ENCODE measurements around the gene PSTK.

Gene PSTK
- total RNA-seq = 6.6 to 7.3 reads per million in 2 donors

GRCh38 chr10:122980209-122981065, at the start of gene PSTK:
Gene PSTK (plus strand): TSS chr10:122980401. CDS start chr10:122980480, 79 bp downstream.
- peak; percentile 80 for DNase-seq

GRCh38 chr10:122931088-122931906, 48.9 kb upstream of the PSTK start:
- no peak for DNase-seq

- no peak for DNase-seq
These were observed 40.9 kb upstream of the PSTK start for GRCh38 chr10:122939133-122939855.

GRCh38 chr10:122939856-122940543, 40.2 kb upstream of the PSTK start:
- DNase-seq = no peak

- no peak for DNase-seq
These were observed 30.9 kb upstream of the PSTK start for GRCh38 chr10:122949296-122949695.

- peak; percentile 90 for DNase-seq
These were observed 26.1 kb upstream of the PSTK start, which contains the start of gene C10orf88 for GRCh38 chr10:122953902-122954730. Gene C10orf88 (minus strand): TSS chr10:122954227. CDS start chr10:122954178, 49 bp downstream.

- no peak for DNase-seq
These were observed 25.5 kb upstream of the PSTK start for GRCh38 chr10:122954731-122955050.

- DNase-seq = no peak
These were observed 24.3 kb upstream of the PSTK start for GRCh38 chr10:122955892-122956291.

- DNase-seq = no peak
These were observed 22.7 kb upstream of the PSTK start for GRCh38 chr10:122957474-122957873.

GRCh38 chr10:122962405-122962804, 17.8 kb upstream of the PSTK start:
- no peak for DNase-seq

GRCh38 chr10:122966879-122967278, 13.3 kb upstream of the PSTK start:
- no peak for DNase-seq

- DNase-seq = no peak
These were observed 11.5 kb upstream of the PSTK start for GRCh38 chr10:122968698-122969097.

- DNase-seq = no peak
These were observed 6.2 kb upstream of the PSTK start for GRCh38 chr10:122974023-122974422.

- no peak for DNase-seq
These were observed 5.6 kb upstream of the PSTK start for GRCh38 chr10:122974543-122975064.

- no peak for DNase-seq
These were observed 864 bp downstream of the PSTK start for GRCh38 chr10:122981066-122981464.

- no peak for DNase-seq
These were observed 3.7 kb downstream of the PSTK start for GRCh38 chr10:122983898-122984297.

GRCh38 chr10:122984708-122985107, 4.5 kb downstream of the PSTK start:
- DNase-seq = no peak

- no peak for DNase-seq
These were observed 6.1 kb downstream of the PSTK start for GRCh38 chr10:122986335-122986734.

GRCh38 chr10:122988501-122988900, 8.3 kb downstream of the PSTK start:
- no peak for DNase-seq

- no peak for DNase-seq
These were observed 10.1 kb downstream of the PSTK start for GRCh38 chr10:122990278-122990677.

GRCh38 chr10:122992031-122992585, 11.9 kb downstream of the PSTK start:
- DNase-seq = no peak
